AG04450 (cell line): ENCODE measurements around the gene PIP5K1B. TPM values are rescaled to one million over a fixed set of nuclear protein-coding genes. Genes with fewer than 3 reads are reported as not detected.

Experiments
- CTCF ChIA-PET: fragments of 300-600, 350-600 bp; formaldehyde crosslinking; extraction: SDS; loops from one replicate; lab custom pipeline; 2022; ENCODE audit warnings: antibody characterized with exemption, inconsistent platforms; lab: Charles Lee
- POLR2A ChIA-PET: fragments of 350-600 bp; formaldehyde crosslinking; extraction: SDS; loops from one replicate; lab custom pipeline; 2021; ENCODE audit warnings: antibody characterized with exemption, inconsistent platforms; lab: Yijun Ruan, JAX
- DNase-seq: peaks from one replicate; pipeline ENCODE4 v3.0.0-alpha.2; 2011; ENCODE audit warnings: low read depth, low spot score
- H3K27ac ChIP-seq: one replicate; pipeline ENCODE4 v1.5.1; 2012; ENCODE audit warnings: low read depth, low read length, control low read depth
- H3K27me3 ChIP-seq: one replicate; pipeline ENCODE4 v1.6.0; 2012; ENCODE audit warnings: low read length; ENCODE audit not compliant: control insufficient read depth, insufficient read depth
- H3K4me3 ChIP-seq: 2 replicates; pipeline ENCODE4 v1.5.1; 2011; ENCODE audit warnings: mild to moderate bottlenecking, low read depth, low read length, control low read depth
- H3K9me3 ChIP-seq: 2 replicates; pipeline ENCODE4 v1.5.1; 2012; ENCODE audit warnings: low read length; ENCODE audit not compliant: control insufficient read depth, insufficient read depth
- polyA plus RNA-seq: library from polyadenylated mRNA; depleted of rRNA; stranded (reverse); fragments of >200 nt; gene quantifications from 2 replicates; pipeline ENCODE4 v1.2.3, GENCODE V29; 2011
- TF ChIP-seq, protein P1 (sequence below): IDR thresholded peaks from 2 replicates; pipeline ENCODE4 v1.5.1; 2011; ENCODE audit warnings: low read depth, low read length, control low read depth, inconsistent platforms

The PIP5K1B gene
- polyA plus RNA-seq, 1 experiment, result not detected

- TF ChIP-seq, protein P1, sequence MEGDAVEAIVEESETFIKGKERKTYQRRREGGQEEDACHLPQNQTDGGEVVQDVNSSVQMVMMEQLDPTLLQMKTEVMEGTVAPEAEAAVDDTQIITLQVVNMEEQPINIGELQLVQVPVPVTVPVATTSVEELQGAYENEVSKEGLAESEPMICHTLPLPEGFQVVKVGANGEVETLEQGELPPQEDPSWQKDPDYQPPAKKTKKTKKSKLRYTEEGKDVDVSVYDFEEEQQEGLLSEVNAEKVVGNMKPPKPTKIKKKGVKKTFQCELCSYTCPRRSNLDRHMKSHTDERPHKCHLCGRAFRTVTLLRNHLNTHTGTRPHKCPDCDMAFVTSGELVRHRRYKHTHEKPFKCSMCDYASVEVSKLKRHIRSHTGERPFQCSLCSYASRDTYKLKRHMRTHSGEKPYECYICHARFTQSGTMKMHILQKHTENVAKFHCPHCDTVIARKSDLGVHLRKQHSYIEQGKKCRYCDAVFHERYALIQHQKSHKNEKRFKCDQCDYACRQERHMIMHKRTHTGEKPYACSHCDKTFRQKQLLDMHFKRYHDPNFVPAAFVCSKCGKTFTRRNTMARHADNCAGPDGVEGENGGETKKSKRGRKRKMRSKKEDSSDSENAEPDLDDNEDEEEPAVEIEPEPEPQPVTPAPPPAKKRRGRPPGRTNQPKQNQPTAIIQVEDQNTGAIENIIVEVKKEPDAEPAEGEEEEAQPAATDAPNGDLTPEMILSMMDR, result no peak
- Histone ChIP-seq H3K27ac (no peak overlapping the region), H3K4me3 (no peak overlapping the region), H3K27me3 (peaks cover 4% of the 10 kb centered on the region), H3K9me3 (no peaks in the 10 kb centered on the region)
- POLR2A ChIA-PET, result no interaction called here
- no peak for DNase-seq
- CTCF ChIA-PET, result no interaction called here
Observed at GRCh38 chr9:68771376-68771775, 66.3 kb downstream of the PIP5K1B start.

DNA sequence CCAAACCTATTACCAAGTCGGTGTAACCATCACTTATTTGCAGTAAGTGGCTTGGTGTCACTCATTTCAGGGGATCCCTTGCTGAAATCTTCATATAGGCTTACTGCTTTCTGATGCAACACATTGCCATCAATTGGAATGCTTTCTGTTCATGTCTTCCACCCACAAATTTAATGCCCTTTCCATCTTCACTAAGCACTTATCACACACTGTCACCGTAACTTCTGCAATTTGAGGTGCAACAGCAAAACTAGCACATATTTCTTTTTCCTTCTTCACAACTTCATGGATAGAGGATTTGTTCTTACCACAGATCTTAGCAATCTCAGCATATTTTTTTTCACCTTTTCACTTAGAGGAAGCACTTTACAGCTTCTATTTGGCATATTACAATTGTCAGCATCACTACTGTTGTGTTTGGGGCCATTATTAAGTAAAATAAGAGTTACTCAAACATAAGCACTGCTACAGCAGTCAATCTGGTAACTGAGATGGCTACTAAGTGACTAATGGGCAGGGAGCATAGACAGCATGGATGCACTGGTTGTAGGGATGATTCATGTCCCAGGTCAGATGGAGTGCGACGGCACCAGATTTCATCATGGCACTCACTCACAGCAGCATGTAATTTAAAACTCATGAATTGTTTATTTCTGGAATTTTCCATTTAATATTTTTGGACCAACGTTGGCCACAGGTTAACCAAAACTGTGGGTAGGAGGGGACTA is 70.1 kb downstream of the PIP5K1B start:
- H3K27me3 ChIP-seq, result peaks cover 4% of the 10 kb centered on the region
- no peak overlapping the region for H3K27ac ChIP-seq
- CTCF ChIA-PET, result no interaction called here
- DNase-seq, result no peak
- TF ChIP-seq, protein P1, result no peak
- no peak overlapping the region for H3K4me3 ChIP-seq
- no peaks in the 10 kb centered on the region for H3K9me3 ChIP-seq
- POLR2A ChIA-PET, result no interaction called here

GRCh38 chr9:68777070-68777763 is 72.2 kb downstream of the PIP5K1B start:
- Histone ChIP-seq H3K27me3 (no peaks in the 10 kb centered on the region), H3K9me3 (no peaks in the 10 kb centered on the region), H3K27ac (no peak overlapping the region), H3K4me3 (no peak overlapping the region)
- ChIA-PET POLR2A (no interaction called here), CTCF (no interaction called here)
- DNase-seq, result no peak
- TF ChIP-seq, protein P1, result no peak

- ChIA-PET CTCF (interaction anchor here (1.0 kb wide), 1 partner anchor 257 kb away, joined by 3 read pairs; the partner anchor contains the start of gene FXN), POLR2A (no interaction called here)
- H3K9me3 ChIP-seq, result no peaks in the 10 kb centered on the region
- H3K27ac ChIP-seq, result no peak overlapping the region
- TF ChIP-seq, protein P1, result no peak
- no peak for DNase-seq
- no peak overlapping the region for H3K4me3 ChIP-seq
- H3K27me3 ChIP-seq, result no peaks in the 10 kb centered on the region
Observed at GRCh38 chr9:68778635-68779034, 73.6 kb downstream of the PIP5K1B start.
